CD1c-positive myeloid dendritic cell (primary cell): Measurements from ENCODE around the gene NOC3L.
A peak's percentile ranks its signal among the peaks of the same experiment; 100 is the strongest.
"Not testable (repeated sequence)": the region's sequence is repeated elsewhere in the genome, so short reads cannot be mapped to it uniquely, and the experiment has no call there.

ENCODE experiments used
- DNase-seq: peaks from one replicate; pipeline ENCODE4 v3.0.0-alpha.2; 2016; ENCODE audit errors: extremely low spot score

Gene NOC3L, protein sequence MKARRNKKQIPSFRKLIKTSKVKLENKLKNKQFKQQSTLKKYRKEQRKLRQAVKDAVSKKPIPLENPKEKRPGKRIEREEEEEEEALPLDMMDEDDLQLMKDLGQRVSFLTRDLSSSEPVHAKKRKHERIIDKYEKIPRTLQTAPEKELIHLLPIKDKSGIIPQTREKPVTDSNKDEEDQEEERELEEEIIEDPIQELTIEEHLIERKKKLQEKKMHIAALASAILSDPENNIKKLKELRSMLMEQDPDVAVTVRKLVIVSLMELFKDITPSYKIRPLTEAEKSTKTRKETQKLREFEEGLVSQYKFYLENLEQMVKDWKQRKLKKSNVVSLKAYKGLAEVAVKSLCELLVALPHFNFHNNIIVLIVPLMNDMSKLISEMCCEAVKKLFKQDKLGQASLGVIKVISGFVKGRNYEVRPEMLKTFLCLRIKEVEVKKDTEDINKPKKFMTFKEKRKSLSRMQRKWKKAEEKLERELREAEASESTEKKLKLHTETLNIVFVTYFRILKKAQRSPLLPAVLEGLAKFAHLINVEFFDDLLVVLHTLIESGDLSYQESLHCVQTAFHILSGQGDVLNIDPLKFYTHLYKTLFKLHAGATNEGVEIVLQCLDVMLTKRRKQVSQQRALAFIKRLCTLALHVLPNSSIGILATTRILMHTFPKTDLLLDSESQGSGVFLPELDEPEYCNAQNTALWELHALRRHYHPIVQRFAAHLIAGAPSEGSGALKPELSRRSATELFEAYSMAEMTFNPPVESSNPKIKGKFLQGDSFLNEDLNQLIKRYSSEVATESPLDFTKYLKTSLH

DNA sequence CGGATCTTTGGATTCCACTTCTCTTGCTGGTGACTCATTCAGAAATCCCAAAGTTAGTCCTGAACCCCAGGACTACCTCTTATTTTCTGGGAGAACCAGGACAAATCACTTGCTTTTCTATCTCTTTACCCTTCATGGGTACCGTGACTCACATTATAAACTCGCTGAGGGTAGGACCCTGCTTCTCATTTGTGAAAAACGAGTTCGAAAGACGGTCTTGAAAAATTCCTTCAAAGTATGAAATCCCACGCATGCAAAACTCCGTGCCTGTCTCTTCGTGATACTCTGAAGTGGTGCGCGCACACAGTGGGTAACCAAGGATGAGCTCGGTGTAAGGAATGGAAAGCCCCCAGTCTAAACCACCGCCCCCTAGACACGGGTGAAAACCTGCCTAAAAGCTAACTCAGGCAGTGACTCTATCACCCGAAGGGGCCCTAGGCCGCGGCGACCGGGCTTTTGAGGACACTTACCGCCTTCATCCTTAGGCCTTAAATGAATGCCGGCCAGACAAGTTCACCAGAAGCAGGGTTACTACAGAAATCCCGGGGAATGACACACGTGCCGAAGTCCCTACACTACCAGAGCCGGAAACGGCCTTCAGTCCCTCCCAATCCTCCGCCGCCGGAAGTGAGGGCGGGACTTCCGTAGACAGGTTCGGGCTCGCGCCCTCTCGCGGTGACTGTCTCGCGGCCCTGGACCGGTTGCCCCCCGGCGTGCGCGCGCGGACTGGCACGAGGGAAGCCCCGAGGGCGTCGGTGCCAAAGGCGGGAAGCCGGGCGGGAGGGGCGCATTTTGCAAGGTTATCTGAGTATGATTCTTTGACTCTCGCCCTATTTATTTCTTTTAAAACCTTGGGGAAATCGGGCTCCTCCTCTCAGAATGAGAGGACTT is at the start of gene NOC3L:
NOC3L (minus strand) TSS at position 580 of the 891 bp plus-strand sequence; CDS start at position 479, 101 bp downstream.
- peak; percentile 97 for DNase-seq

DNA sequence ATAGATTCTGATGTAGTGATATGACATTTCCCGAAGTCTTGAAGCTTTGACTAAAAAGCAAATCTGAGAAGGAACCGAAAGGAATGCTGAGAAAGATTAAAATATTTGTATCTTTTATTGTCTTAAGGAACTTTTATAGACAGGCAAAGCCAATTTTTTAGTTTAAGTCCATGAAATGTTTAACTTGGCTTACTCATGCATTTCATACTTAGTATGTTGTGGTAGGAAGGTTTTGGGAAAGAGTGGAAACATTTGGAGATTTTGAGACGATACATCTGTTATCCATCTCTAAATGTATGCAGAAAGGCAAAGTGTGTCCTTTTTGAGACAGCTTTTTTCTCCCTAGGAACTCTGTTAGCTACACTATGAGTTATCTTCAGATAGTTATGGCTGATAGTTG is 49.7 kb upstream of the NOC3L start:
- no peak for DNase-seq

DNA sequence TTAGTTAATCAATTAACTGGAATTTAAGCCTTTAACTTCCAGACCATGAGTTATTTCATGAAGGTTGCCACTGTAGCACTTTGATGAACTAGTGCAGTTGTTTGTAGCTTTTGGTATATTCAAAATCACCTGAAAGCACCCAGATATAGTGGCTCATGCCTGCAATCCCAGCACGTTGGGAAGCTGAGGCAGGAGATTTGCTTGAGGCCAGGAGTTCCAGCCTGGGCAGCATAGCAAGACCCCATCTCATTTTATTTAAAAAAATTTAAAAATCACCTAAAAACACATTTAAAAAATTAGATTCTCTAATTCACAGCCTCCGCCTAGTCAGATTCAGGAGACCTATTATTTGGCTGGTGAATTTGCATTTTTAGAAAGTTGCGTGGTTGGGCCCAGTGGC is 48.6 kb upstream of the NOC3L start:
- no peak for DNase-seq

DNA sequence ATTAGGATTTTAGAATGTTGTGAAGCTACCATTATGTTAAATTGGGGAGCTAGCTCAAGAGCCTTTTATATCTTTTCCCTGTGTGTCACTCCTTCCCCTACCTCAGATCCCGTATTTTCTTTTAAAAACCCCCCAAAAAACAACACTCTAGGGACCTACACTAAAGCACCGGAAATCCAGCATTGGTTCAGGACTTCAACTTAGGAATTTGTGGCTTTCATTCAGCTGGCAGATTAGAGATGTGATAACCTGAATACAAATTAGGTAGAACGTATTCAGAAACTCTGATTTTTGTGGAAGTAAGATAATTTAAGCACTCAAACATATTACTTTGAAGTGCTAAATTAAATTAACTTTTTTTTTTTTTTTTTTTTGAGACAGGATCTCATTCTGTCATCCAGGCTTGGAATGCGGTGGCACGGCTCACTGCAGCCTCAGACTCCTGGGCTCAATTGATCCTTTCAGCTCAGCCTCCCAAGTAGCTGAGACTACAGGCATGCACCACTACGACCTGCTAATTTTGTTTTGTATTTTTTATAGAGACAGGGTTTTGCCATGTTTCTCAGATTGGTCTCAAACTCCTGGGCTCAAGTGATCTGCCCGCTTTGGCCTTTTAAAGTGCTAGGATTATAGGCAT is 46.4 kb upstream of the NOC3L start:
- no peak for DNase-seq

DNA sequence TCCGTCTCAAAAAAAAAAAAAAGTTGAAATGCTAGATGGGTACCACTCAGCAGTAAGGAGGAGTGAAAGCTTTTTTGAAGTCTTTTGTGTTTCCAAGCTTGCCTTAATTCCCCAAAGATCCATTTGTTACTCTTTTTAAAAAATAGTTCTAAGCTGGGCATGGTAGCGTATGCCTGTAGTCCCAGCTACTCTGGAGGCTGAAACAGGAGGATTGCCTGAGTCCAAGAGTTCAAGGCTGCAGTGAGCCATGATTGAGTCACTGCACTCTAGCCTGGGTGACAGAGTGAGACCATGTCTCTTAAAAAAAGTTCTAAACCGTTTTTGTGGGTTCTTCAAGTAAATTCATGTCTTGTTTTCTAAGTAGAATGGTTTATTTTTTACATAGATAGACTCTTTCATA is 44.9 kb upstream of the NOC3L start:
- DNase-seq: no peak

DNA sequence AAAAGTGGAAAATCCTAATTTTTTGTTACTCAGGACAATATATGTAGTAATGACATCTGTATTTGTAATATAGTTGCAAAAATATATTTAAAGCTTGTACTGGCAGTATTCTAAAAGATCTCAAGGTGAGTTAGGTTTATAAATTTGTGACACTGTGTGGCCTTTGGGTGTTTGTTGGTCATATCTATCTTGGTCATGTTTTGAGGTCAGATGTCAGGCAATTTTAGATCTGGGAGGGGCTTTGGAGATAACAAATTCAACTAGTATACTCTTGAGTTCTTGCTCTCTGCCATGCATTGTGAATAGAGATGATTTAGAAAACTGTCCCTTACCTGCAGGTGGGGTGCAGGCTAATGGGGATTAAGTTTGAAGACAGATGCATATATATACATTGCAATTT is 42.7 kb upstream of the NOC3L start:
- DNase-seq: no peak

DNA sequence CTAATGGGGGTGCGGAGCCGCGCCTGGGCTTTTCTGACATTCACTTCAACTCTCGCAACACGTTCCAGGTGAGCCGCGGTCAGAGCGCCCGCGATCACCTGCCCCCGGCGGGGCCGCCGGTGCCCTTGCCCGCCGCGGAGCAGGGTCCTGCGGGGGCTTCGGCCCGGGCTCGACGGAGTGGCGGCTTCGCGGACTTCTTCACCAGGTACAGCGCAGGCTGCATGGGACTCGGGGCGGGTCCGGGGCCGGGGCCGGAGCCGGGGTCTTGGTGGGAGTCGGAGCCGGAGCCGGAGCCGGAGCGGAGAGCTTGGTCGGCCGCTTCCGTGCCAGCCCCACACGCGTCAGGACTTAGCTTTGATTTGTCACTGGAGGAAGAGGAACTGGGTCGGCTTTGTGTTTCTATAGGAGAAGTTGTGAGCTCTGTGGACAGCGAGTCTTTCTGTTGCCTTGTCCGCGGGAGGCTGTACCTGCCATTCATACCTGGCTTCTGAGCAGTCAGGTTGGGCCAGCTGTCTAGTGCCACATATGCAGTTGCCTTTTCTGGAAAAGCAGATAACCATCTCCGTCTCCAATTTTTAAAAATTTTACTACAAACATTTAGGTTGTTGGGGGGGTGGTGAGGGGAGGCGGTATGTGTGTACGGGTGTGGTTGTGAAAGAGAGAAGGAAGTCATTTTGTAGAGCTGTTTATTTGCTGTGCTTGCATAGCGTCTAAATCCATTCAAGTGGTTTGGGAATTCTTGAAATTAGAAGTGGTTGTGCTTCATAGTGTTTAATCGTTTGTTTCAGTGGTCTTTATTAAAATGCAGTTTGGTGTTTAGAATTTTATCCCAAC is 40.9 kb upstream of the NOC3L start:
- DNase-seq: peak; percentile 90

DNA sequence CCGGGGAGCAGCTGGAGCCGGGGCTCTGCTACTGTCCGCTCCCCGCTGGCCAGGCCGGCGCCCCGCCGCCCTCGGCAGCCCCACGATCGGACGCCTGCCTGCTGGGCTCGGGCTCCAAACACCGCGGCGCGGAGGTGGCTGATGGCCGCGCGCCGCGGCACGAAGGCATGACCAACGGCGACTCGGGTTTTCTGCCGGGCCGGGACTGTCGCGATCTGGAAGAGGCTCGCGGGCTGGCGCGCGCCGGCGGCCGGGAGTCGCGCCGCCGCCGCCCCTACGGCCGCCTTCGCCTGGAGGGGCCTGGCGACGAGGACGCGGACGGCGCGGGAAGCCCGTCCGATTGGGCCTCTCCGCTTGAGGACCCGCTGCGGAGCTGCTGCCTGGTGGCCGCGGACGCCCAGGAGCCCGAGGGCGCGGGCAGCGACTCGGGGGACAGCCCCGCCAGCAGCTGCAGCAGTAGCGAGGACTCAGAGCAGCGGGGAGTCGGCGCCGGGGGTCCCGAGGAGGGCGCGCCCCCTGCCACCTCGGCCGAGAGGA is 40.2 kb upstream of the NOC3L start:
- peak; percentile 43 for DNase-seq

DNA sequence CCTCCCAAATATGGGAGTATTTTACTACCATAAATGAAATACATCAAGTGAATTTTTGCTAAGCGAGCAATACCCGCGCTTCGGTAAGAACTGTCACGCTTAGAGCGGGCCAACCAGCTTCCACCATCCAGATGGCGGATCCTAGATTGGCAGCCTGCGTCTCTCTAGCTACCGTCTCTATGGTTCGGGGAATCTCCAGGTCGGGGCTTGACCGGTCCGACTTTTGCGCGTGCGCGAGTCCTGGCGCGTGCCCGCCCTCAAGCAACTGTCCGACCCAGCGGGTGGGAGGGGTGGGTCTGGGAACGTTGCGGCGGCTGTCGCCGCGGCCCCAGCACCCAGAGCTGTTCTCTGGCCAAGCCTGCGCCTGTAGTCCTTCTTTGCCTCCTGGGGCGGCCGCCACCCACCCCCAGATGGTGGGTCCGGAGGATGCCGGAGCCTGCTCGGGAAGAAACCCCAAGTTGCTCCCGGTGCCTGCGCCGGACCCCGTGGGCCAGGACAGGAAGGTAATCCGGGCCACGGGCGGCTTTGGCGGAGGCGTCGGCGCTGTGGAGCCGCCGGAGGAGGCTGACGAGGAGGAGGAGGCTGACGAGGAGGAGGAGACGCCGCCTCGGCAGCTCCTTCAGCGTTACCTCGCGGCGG is 39.6 kb upstream of the NOC3L start, which contains the start of gene TBC1D12:
TBC1D12 (plus strand) TSS at position 338 of the 639 bp plus-strand sequence; CDS start at position 411, 73 bp downstream.
- DNase-seq: peak; percentile 94

DNA sequence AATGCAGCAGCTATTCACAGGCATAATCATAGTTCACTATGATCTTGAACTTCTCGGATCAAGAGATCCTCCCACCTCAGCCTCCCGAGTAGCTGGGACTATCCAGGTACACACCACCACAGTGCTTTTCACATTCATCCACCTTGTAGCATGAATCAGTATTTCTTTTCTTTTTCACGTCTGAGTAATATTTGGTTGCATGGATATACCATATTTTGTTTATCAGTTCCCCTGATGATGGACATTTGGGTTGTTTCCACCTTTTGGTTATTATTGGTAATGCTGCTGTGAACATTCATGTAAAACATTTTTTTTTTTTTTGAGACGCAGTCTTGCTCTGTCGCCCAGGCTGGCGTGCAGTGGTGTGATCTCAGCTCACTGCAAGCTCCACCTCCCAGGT is 36.0 kb upstream of the NOC3L start:
- DNase-seq: no peak

DNA sequence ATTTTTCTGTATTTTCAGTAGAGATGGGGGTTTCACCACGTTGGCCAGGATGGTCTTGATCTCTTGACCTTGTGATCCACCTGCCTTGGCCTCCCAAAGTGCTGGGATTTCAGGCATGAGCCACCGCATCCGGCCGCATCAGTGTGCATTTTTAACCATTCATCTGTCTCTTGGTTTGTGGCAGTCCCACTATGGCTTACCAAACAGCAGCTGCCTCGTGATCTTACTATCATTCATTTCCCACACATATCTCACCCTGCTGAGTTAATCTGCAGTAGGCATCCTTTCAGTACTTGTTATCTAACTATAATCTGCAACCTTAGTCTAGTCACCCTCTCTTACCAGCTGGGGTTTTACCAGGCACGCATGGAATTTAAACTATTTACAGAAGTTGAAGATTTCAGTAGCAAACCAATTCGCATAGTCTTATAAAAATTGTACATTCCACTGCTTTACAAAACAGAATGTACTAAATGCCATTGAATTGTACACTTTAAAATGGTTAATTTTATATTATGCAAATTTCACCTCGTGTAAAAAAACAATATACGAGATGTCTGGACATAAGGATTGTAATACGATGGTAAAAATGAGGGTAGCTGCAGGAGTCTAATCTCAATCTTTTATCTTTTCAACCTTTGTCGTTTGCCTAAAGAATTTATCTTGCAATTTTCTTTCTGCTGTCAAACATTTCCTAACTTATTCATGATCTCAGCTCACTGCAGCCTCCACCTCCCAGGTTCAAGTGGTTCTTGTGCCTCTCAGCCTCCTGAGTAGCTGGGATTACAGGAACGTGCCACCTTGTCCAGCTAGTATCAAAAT is 35.0 kb upstream of the NOC3L start:
- DNase-seq: no peak

DNA sequence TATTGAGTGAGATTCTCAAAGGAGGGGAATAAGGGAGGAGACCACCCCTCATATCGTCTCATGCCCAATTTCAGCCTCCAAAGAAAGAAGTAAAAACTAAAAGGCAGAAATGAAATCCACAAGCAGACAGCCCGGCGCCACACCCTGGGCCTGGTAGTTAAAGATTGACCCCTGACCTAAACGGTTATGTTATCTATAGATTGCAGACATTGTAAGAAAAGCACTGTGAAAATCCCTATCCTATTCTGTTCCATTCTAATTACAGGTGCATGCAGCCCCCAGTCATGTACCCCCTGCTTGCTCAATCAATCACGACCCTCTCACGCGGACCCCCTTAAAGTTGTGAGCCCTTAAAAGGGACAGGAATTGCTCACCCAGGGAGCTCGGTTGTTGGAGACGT is 29.4 kb upstream of the NOC3L start:
- not testable (repeated sequence) for DNase-seq

DNA sequence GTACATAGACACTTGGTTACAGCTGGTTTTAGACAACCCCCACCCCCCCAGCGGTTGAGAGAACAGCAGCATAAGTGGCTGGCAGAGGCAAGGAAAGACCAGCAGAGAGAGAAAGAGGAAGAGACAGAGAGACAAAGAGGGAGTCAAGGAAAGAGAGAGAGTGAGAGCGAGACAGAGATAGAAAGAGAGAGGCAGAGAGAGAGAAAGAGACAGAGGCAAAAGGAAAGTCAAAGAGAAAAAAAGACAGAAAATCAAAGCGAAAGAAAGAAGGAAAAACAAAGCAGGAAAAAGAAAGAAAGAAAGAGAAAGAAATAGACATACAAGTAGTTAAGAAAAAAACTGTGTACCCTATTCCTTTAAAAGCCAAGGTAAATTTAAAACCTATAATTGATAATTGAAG is 23.0 kb upstream of the NOC3L start:
- DNase-seq: not testable (repeated sequence)

DNA sequence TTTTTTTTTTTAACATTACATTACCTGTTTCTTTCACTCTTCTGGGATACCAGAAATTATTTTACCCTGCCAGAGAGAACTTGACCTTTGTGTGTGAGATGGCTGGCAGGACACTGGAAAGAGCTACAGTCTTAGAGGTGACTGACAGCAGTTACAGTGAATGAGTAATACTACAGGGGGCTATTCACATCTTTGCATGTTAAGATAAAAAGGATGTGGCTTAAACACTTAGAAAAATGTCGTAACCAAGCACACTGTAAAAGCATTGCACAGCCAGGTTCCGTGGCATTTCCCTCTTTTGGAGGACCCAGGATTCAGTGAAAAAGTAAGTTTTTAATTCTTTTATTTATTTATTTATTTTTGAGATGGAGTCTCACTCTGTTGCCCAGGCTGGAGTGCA is 20.8 kb upstream of the NOC3L start:
- DNase-seq: peak; percentile 23

DNA sequence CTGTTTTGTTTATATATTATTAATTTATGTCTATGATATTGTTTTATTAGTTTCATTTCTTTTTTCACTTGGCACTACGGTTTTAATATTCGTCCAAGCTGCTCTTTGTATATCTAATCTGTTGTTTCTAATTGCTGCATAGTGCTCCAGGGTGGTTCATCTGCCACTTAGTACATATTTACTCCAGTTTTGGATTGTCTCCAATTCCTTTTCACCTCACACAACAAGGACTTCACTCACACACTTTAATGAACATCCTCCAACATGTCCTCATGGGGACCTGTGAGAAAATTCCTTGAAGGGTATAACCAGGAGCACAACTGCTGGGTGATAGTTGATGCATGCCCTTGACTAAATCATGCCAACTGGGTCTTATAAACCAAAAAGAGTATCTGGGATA is 14.1 kb upstream of the NOC3L start:
- DNase-seq: no peak

DNA sequence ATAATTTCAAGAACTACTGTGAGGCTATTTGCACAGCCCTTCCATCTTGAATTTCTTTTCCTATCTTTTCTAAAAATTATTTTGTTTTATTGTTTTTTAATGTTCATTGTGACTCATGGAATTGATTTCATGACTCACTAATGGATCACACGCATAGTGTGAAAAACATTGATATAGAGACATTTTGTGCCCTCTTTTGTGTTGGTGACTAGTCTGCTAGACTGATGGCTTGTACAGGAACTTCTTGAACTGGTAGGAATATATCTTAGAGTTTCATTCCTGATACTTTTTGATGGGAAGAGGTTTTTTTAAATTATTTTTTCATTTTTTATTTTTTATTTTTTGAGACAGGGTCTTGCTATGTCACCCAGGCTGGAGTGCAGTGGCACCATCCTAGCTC is 12.6 kb upstream of the NOC3L start:
- no peak for DNase-seq

DNA sequence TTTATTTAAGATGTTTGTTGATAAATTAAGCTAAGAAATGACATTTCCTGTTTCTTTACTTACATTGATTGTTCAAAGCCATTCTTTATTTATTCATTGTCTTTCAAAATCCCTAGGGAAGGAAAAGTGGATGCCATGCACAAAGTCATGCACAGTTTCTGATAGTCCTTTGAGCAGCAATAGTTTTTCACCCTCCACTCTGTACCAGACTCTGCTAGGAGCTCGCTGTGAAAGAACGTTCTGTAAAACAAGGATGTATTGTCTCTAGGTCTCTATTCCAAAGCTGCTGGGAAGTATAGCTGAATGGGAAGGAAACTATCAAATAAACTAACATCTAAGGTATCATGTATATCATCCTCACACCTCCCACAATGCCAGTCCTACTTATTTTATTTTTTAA is 7.8 kb upstream of the NOC3L start:
- no peak for DNase-seq

DNA sequence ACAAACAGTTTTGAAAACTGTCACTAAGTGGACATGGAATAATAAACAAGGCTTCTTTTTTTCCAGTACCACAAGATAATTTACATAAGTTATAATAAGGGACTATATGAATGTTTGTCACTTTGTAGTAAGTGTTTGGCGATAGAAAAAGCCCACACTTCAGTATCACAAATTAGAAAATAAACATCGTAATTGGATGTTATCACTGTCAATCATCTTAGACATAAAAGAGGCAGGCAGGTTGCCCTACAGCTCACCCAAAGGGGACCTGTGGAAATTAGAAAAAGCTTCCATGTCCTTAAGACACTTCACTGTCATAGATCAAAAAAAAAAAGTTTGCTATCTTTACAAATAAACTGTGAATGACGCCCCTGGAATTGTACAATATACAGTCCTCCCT is 3.6 kb upstream of the NOC3L start:
- DNase-seq: no peak

DNA sequence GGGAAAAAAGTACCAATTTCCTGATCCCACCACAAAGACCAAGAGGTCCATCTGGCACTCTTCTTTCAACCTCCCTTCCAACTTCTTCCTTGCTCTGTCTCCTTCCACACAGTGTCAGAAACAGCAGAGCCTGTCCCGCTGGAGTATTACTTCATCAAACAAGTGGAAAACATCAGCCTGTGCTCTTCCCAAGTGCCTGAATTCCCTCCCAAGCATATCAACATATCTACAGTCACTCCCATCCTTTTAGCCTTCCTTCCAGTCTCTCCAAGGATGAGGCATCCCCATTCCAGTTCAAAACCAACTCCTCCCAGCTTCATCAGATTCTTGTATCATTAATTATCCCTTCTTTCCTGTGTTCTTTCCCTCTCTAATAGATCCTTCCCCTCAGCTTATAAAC is 1.7 kb upstream of the NOC3L start:
- no peak for DNase-seq
